Sigmoid colon (tissue), 7 donors: ENCODE data around the gene RPN2. TPM values are rescaled to one million over a fixed set of nuclear protein-coding genes. Genes with fewer than 3 reads are reported as not detected.

Experiments used
- DNase-seq: peaks from one replicate; pipeline ENCODE4 v3.0.0-alpha.2; 2019
- H3K27ac ChIP-seq, 4 donors: fragments of 200-600 bp; sonication (generic); one replicate each; pipeline ENCODE4 v1.5.1; 2016 to 2019; ENCODE audit warnings: mild to moderate bottlenecking in 1 of 4
- H3K27me3 ChIP-seq, 3 donors: fragments of 200-600 bp; sonication (generic); one replicate each; pipeline ENCODE4 v1.5.1; 2019; ENCODE audit warnings: mild to moderate bottlenecking in 1 of 3
- H3K36me3 ChIP-seq, 4 donors: fragments of 200-600 bp; sonication (generic); one replicate each; pipeline ENCODE4 v1.5.1; 2016 to 2019
- H3K4me1 ChIP-seq, 4 donors: fragments of 200-600 bp; sonication (generic); one replicate each; pipeline ENCODE4 v1.5.1; 2017 to 2019
- H3K4me3 ChIP-seq, 4 donors: fragments of 200-600 bp; sonication (generic); one replicate each; pipeline ENCODE4 v1.5.1; 2017 to 2019; ENCODE audit warnings: mild to moderate bottlenecking in 2 of 4, moderate library complexity in 1 of 4
- H3K9me3 ChIP-seq, 4 donors: fragments of 200-600 bp in 3 of 4; sonication (generic) in 3 of 4; one replicate each; pipeline versions ENCODE4 v1.5.1 to v1.6.1; 2013 to 2019
- EP300 ChIP-seq, 4 donors: sonication (generic); formaldehyde crosslinking; IDR thresholded peaks; one replicate each; pipeline ENCODE4 v1.6.1; 2017; ENCODE audit warnings: antibody characterized with exemption in 4 of 4
- POLR2A ChIP-seq, 2 donors: fragments of 450-650 bp; IDR thresholded peaks; one replicate each; pipeline ENCODE4 v1.6.1; 2016; ENCODE audit warnings: antibody characterized with exemption in 2 of 2, mild to moderate bottlenecking in 2 of 2, moderate library complexity in 2 of 2
- POLR2AphosphoS5 ChIP-seq, 4 donors: sonication (generic); formaldehyde crosslinking; IDR thresholded peaks; one replicate each; pipeline ENCODE4 v1.6.1; 2017; ENCODE audit warnings: antibody characterized with exemption in 4 of 4
- WGBS, 2 donors: extraction: QIAGEN DNeasy Blood & Tissue Kit; methylation state at CpG; one replicate each; pipeline ENCODE4 v1.1.7; 2013; 5-methylcytosine and 5-hydroxymethylcytosine counted together
- intact Hi-C: fragments of 100-400 bp; cut with DNase I; formaldehyde crosslinking; loops from one replicate; pipeline ENCODE4 v1.15.1; 2023
- polyA plus RNA-seq, 3 donors: library from polyadenylated mRNA; stranded (reverse); fragments of 200-250 nt; gene quantifications; one replicate each; pipeline ENCODE4 v1.2.3, GENCODE V29; 2013
- total RNA-seq, 4 donors: library from RNA; depleted of rRNA; stranded (reverse); fragments of >200 nt; gene quantifications; one replicate each; pipeline ENCODE4 v1.1.0, GENCODE V29; 2016
- TF ChIP-seq, protein P1 (sequence below), 4 experiments: fragments of 450-650 bp in 3 of 4; fragments of 200-600 bp in 1 of 4; IDR thresholded peaks; one replicate each; pipeline ENCODE4 v1.5.1; 2016 to 2019; ENCODE audit warnings: antibody characterized with exemption in 4 of 4, mild to moderate bottlenecking in 3 of 4, moderate library complexity in 2 of 4
- donor health status: healthy with polysubstance abuse.
- donor health status: Bipolar disorder and iron deficiency.
- donor health status: healthy.

Gene RPN2
- total and polyA plus RNA-seq, 7 donors = 21.6 to 142 (median 72.8) TPM

DNA sequence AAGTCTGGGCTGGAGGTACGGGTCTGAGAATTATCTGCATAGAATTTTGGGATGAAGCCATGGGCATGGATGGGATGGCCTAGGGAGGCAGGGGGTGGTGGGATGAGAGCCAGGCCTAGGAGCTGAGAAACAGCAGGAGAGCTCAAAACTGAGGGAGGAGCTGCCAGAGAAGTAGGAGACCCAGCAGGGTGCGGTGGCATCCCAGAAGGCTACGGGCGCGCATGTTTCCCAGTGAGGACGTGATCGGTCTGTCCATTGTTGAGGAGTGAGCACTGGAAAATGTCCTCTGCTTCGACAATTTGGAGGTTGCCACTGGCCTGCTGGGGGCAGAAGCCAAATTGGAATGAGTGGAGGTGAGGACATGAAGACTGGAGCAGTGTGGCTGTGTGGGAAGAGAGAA, 14.7 kb downstream of the RPN2 start:
- H3K4me1 ChIP-seq = peaks cover 0 to 58% (median 43%) of the 10 kb centered on the region in 4 donors
- H3K27me3 ChIP-seq = no peaks in the 10 kb centered on the region
- no peaks in the 10 kb centered on the region for H3K9me3 ChIP-seq
- no peak overlapping the region for H3K27ac ChIP-seq
- H3K36me3 ChIP-seq = peaks cover 0 to 6% (median under 1%) of the 10 kb centered on the region in 4 donors
- H3K4me3 ChIP-seq = no peak overlapping the region
- 95 to 96% methylated on average over 8 of the region's 8 CpGs for WGBS, 2 donors
- intact Hi-C loops = no loop called here
- no peak for DNase-seq
- TF ChIP-seq EP300 (IDR thresholded peaks at IDR 0.05) = no peak

DNA sequence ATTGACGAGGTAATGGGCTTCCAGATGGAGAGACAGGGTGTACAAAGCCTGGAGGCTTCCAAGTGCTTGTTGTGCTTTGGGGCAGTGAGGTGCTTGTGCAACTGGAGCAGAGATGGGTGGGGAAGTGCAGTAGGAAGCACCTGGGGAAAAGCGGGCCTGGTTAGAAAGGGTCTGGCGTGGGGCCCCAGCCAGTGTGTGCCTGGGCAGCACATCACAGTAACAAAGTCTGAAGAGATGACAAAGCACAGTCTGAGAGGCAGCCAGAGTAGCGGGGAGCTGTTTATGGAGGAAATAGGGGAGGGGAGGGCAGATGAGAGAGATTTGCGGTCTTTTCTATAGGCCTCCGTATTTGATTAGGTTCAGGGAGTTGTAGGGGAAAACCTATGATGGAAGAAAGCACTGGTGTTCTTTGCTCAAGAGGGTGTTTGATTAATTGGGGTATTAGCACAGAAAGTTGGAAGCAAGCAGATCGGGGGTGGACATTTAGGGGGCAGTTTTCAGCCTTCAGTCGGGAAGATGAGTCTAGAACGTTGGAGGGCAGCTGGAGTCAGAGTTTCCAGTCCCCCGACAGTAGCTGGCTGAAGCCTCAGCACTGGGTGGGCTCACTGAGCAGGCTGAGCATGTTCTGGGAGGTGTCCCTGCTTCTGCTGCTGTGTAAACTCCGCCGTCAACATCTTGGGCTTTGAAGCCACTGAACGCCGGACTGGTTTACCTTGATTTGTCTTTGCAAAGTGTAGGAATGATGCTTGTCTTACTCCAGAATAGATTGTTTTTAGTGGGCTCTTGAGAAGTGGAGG, 15.7 kb downstream of the RPN2 start:
- TF ChIP-seq POLR2AphosphoS5 (IDR thresholded peaks at IDR 0.05) (no peak), POLR2A (IDR thresholded peaks at IDR 0.05) (no peak), EP300 (IDR thresholded peaks at IDR 0.05) (no peak)
- TF ChIP-seq, protein P1, sequence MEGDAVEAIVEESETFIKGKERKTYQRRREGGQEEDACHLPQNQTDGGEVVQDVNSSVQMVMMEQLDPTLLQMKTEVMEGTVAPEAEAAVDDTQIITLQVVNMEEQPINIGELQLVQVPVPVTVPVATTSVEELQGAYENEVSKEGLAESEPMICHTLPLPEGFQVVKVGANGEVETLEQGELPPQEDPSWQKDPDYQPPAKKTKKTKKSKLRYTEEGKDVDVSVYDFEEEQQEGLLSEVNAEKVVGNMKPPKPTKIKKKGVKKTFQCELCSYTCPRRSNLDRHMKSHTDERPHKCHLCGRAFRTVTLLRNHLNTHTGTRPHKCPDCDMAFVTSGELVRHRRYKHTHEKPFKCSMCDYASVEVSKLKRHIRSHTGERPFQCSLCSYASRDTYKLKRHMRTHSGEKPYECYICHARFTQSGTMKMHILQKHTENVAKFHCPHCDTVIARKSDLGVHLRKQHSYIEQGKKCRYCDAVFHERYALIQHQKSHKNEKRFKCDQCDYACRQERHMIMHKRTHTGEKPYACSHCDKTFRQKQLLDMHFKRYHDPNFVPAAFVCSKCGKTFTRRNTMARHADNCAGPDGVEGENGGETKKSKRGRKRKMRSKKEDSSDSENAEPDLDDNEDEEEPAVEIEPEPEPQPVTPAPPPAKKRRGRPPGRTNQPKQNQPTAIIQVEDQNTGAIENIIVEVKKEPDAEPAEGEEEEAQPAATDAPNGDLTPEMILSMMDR (IDR thresholded peaks at IDR 0.05) = no peak
- Histone ChIP-seq H3K27ac (peak overlapping the region in 2 of 4 donors; percentile 8 to 19), H3K4me1 (peaks cover 0 to 55% (median 36%) of the 10 kb centered on the region in 4 donors), H3K4me3 (no peak overlapping the region), H3K27me3 (no peaks in the 10 kb centered on the region), H3K36me3 (peaks cover 0 to 16% (median 9%) of the 10 kb centered on the region in 4 donors), H3K9me3 (no peaks in the 10 kb centered on the region)
- WGBS, 2 donors = 49 to 75% methylated on average over 14 of the region's 14 CpGs
- intact Hi-C loops = no loop called here
- no peak for DNase-seq

- intact Hi-C loops = no loop called here
- H3K27me3 ChIP-seq = no peaks in the 10 kb centered on the region
- no peak for DNase-seq
- peaks cover 0 to 26% (median 18%) of the 10 kb centered on the region in 4 donors for H3K4me1 ChIP-seq
- peaks cover 4 to 43% (median 15%) of the 10 kb centered on the region in 4 donors for H3K36me3 ChIP-seq
- WGBS, 2 donors = 89 to 91% methylated on average over 16 of the region's 16 CpGs
- no peak overlapping the region for H3K27ac ChIP-seq
- no peak overlapping the region for H3K4me3 ChIP-seq
- no peaks in the 10 kb centered on the region for H3K9me3 ChIP-seq
- TF ChIP-seq, protein P1 (IDR thresholded peaks at IDR 0.05) = no peak
- TF ChIP-seq POLR2A (IDR thresholded peaks at IDR 0.05) (no peak), POLR2AphosphoS5 (IDR thresholded peaks at IDR 0.05) (no peak), EP300 (IDR thresholded peaks at IDR 0.05) (no peak)
These were observed 20.0 kb downstream of the RPN2 start for GRCh38 chr20:37198932-37199660.

- no peaks in the 10 kb centered on the region for H3K27me3 ChIP-seq
- WGBS, 2 donors = 89 to 91% methylated on average over 4 of the region's 4 CpGs
- H3K27ac ChIP-seq = no peak overlapping the region
- TF ChIP-seq, protein P1 (IDR thresholded peaks at IDR 0.05) = no peak
- no peak for TF ChIP-seq POLR2A (IDR thresholded peaks at IDR 0.05)
- no peak for TF ChIP-seq POLR2AphosphoS5 (IDR thresholded peaks at IDR 0.05)
- TF ChIP-seq EP300 (IDR thresholded peaks at IDR 0.05) = no peak
- peaks cover 0 to 16% (median 10%) of the 10 kb centered on the region in 4 donors for H3K4me1 ChIP-seq
- no peaks in the 10 kb centered on the region for H3K9me3 ChIP-seq
- intact Hi-C loops = loop anchor here (5.0 to 10.0 kb wide), 2 partner anchors 184 to 332 kb away; no protein-coding TSS in a partner anchor
- DNase-seq = no peak
- H3K4me3 ChIP-seq = no peak overlapping the region
- H3K36me3 ChIP-seq = peaks cover 8 to 55% (median 27%) of the 10 kb centered on the region in 4 donors
These were observed 21.2 kb downstream of the RPN2 start for GRCh38 chr20:37200376-37200775.
